HG02571 (cell line): Measurements from ENCODE around the gene KRTAP27-1.

Source experiments
- ATAC-seq: cut with Tn5 transposase; IDR thresholded peaks from one replicate; pipeline ENCODE4 v1.9.1; 2021; ENCODE audit warnings: mild to moderate bottlenecking, moderate library complexity; ENCODE audit not compliant: unreplicated experiment

Gene KRTAP27-1

GRCh38 chr21:30337276-30337744, at the start of gene KRTAP27-1:
TSS of gene KRTAP27-1 (minus strand) at chr21:30337694. CDS start at chr21:30337668, 26 bp downstream.
- no peak for ATAC-seq

GRCh38 chr21:30382201-30382600, 44.7 kb upstream of the KRTAP27-1 start:
- no peak for ATAC-seq

- ATAC-seq = no peak
Measured at GRCh38 chr21:30372139-30372770, 34.8 kb upstream of the KRTAP27-1 start, which contains the start of gene KRTAP13-2. TSS of gene KRTAP13-2 (minus strand) at chr21:30372271. CDS start at chr21:30372213, 58 bp downstream.

GRCh38 chr21:30355906-30356305, 18.4 kb upstream of the KRTAP27-1 start:
- no peak for ATAC-seq

- no peak for ATAC-seq
Measured at GRCh38 chr21:30354308-30355005, 17.0 kb upstream of the KRTAP27-1 start.

- no peak for ATAC-seq
Measured at GRCh38 chr21:30351534-30351933, 14.0 kb upstream of the KRTAP27-1 start.

- no peak for ATAC-seq
Measured at GRCh38 chr21:30349572-30349971, 12.1 kb upstream of the KRTAP27-1 start.

GRCh38 chr21:30348506-30348905, 11.0 kb upstream of the KRTAP27-1 start, which contains the start of gene KRTAP23-1:
TSS of gene KRTAP23-1 (minus strand) at chr21:30348606. CDS start at chr21:30348606, 0 bp downstream.
- ATAC-seq = no peak

GRCh38 chr21:30345014-30345413, 7.5 kb upstream of the KRTAP27-1 start:
- ATAC-seq = no peak

GRCh38 chr21:30340714-30341573, 3.5 kb upstream of the KRTAP27-1 start:
- no peak for ATAC-seq

GRCh38 chr21:30338717-30339116, 1.2 kb upstream of the KRTAP27-1 start:
- ATAC-seq = no peak

- ATAC-seq = no peak
Measured at GRCh38 chr21:30337772-30338171, 278 bp upstream of the KRTAP27-1 start.

- no peak for ATAC-seq
Measured at GRCh38 chr21:30336596-30336995, 898 bp downstream of the KRTAP27-1 start.

- ATAC-seq = no peak
Measured at GRCh38 chr21:30333736-30334135, 3.8 kb downstream of the KRTAP27-1 start.

- ATAC-seq = no peak
Measured at GRCh38 chr21:30332681-30333080, 4.8 kb downstream of the KRTAP27-1 start.

- ATAC-seq = no peak
Measured at GRCh38 chr21:30329203-30329875, 8.2 kb downstream of the KRTAP27-1 start.

GRCh38 chr21:30326390-30326789, 11.1 kb downstream of the KRTAP27-1 start:
- ATAC-seq = no peak

GRCh38 chr21:30320215-30320614, 17.3 kb downstream of the KRTAP27-1 start, which contains the start of gene KRTAP26-1:
TSS of gene KRTAP26-1 (minus strand) at chr21:30320315. CDS start at chr21:30320035, 280 bp downstream.
- ATAC-seq = no peak

- no peak for ATAC-seq
Measured at GRCh38 chr21:30315701-30316100, 21.8 kb downstream of the KRTAP27-1 start.

GRCh38 chr21:30306884-30307283, 30.6 kb downstream of the KRTAP27-1 start:
- no peak for ATAC-seq
